BLaER1 treated with 17β-estradiol and CSF1 and Interleukin-3, amounts not matched to agents 10 nM and 100 nM (cell line): ENCODE data around the gene PCDHGB6.
A peak's percentile ranks its signal among the peaks of the same experiment; 100 is the strongest.
"Not testable (repeated sequence)": the region's sequence is repeated elsewhere in the genome, so short reads cannot be mapped to it uniquely, and the experiment has no call there.

Experiments used
- H3K27ac ChIP-seq, 11 experiments: shearing (Covaris generic); formaldehyde crosslinking; 2 replicates each; pipeline ENCODE4 v1.8.1; 2022
- H3K27me3 ChIP-seq, 11 experiments: shearing (Covaris generic); formaldehyde crosslinking; 2 replicates each; pipeline ENCODE4 v1.8.1; 2022
- H3K36me3 ChIP-seq, 11 experiments: shearing (Covaris generic); formaldehyde crosslinking; 2 replicates each; pipeline ENCODE4 v1.8.1; 2022
- H3K4me1 ChIP-seq, 10 experiments: shearing (Covaris generic); formaldehyde crosslinking; 2 replicates each; pipeline ENCODE4 v1.8.1; 2022
- H3K4me2 ChIP-seq, 11 experiments: shearing (Covaris generic); formaldehyde crosslinking; 2 replicates each; pipeline ENCODE4 v1.8.1; 2022
- H3K4me3 ChIP-seq, 10 experiments: shearing (Covaris generic); formaldehyde crosslinking; 2 replicates each; pipeline ENCODE4 v1.8.1; 2022
- H3K9ac ChIP-seq, 11 experiments: shearing (Covaris generic); formaldehyde crosslinking; 2 replicates each; pipeline ENCODE4 v1.8.1; 2022
- H3K9me3 ChIP-seq, 11 experiments: shearing (Covaris generic); formaldehyde crosslinking; replicated peaks in 1 of 11; 2 replicates each; pipeline ENCODE4 v1.8.1; 2022
- H4K20me1 ChIP-seq, 11 experiments: shearing (Covaris generic); formaldehyde crosslinking; 2 replicates each; pipeline ENCODE4 v1.8.1; 2022
- Cebpa-rat ChIP-seq, 11 experiments: shearing (Covaris generic); IDR thresholded peaks; 2 replicates each; pipeline ENCODE4 v1.8.1; 2022

The PCDHGB6 gene

GRCh38 chr5:141399555-141400258, 8.1 kb upstream of the PCDHGB6 start:
- Histone ChIP-seq H3K9ac (no peak overlapping the region), H3K27ac (no peak overlapping the region), H3K27me3 (no peaks in the 10 kb centered on the region), H4K20me1 (no peaks in the 10 kb centered on the region), H3K4me1 (no peaks in the 10 kb centered on the region), H3K36me3 (no peaks in the 10 kb centered on the region), H3K4me2 (no peak overlapping the region), H3K9me3 (peaks cover 47 to 81% (median 59%) of the 10 kb centered on the region in 11 experiments), H3K4me3 (0 out of 20 replicates have a peak overlapping the region, but pooled peaks of 1 of the 10 experiments have one; percentile 7)
- no peak for TF ChIP-seq Cebpa-rat (IDR thresholded peaks at IDR 0.05)

- Histone ChIP-seq H3K9me3 (peaks cover 37 to 66% (median 49%) of the 10 kb centered on the region in 11 experiments), H3K4me2 (no peak within 1 kb of the TSS), H3K9ac (no peak within 1 kb of the TSS), H3K36me3 (no peaks in the 10 kb centered on the region), H3K27ac (no peak within 1 kb of the TSS), H4K20me1 (no peaks in the 10 kb centered on the region), H3K4me3 (no peak within 1 kb of the TSS), H3K4me1 (no peaks in the 10 kb centered on the region), H3K27me3 (no peaks in the 10 kb centered on the region)
- TF ChIP-seq Cebpa-rat (IDR thresholded peaks at IDR 0.05) = no peak
These were observed 5.1 kb upstream of the PCDHGB6 start, which contains the start of gene PCDHGA9 for GRCh38 chr5:141402553-141403243. Gene PCDHGA9 (plus strand): TSS chr5:141402778. CDS start chr5:141402953, 175 bp downstream.

DNA sequence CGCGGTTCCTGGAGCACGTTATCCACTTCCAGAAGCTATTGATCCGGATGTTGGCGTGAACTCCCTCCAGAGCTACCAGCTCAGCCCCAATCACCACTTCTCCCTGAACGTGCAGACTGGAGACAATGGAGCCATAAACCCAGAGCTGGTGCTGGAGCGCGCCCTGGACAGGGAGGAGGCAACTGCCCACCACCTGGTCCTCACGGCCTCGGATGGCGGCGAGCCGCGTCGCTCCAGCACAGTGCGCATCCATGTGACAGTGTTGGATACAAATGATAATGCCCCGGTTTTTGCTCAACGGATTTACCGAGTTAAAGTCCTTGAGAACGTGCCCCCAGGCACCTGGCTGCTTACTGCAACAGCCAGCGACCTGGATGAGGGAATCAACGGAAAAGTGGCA, 4.4 kb upstream of the PCDHGB6 start:
- H3K36me3 ChIP-seq = no peaks in the 10 kb centered on the region
- H3K4me3 ChIP-seq = no peak overlapping the region
- H3K9me3 ChIP-seq = peaks cover 40 to 66% (median 53%) of the 10 kb centered on the region in 11 experiments
- no peak overlapping the region for H3K27ac ChIP-seq
- no peaks in the 10 kb centered on the region for H4K20me1 ChIP-seq
- H3K4me2 ChIP-seq = no peak overlapping the region
- no peak for TF ChIP-seq Cebpa-rat (IDR thresholded peaks at IDR 0.05)
- H3K9ac ChIP-seq = no peak overlapping the region
- H3K27me3 ChIP-seq = no peaks in the 10 kb centered on the region
- no peaks in the 10 kb centered on the region for H3K4me1 ChIP-seq

DNA sequence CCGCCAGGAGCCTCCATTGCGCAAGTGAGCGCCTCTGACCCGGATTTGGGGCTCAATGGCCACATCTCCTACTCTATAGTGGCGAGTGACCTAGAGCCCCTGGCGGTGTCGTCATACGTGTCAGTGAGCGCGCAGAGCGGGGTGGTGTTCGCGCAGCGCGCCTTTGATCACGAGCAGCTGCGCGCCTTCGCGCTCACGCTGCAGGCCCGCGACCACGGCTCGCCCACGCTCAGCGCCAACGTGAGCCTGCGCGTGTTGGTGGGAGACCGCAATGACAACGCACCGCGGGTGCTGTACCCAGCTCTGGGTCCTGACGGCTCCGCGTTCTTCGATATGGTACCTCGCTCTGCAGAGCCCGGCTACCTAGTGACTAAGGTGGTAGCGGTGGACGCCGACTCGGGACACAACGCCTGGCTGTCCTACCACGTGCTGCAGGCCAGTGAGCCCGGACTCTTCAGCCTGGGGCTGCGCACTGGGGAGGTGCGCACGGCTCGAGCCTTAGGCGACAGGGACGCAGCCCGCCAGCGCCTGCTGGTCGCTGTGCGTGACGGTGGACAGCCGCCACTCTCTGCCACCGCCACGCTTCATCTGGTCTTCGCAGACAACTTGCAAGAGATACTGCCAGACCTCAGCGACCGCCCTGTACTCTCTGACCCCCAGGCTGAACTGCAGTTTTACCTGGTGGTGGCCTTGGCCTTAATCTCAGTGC, 1.9 kb downstream of the PCDHGB6 start:
- Histone ChIP-seq H3K4me2 (no peak overlapping the region), H3K9ac (no peak overlapping the region), H3K27me3 (peaks cover 13 to 19% (median 17%) of the 10 kb centered on the region in 11 experiments), H3K27ac (no peak overlapping the region), H4K20me1 (no peaks in the 10 kb centered on the region), H3K9me3 (peaks cover 38 to 57% (median 46%) of the 10 kb centered on the region in 11 experiments), H3K4me1 (peaks cover 0 to 6% (median 4%) of the 10 kb centered on the region in 10 experiments; a peak in 6 of 20 replicates), H3K4me3 (peak overlapping the region in 1 of 10 experiments; percentile 19; a peak in 1 of 20 replicates), H3K36me3 (peaks cover 0 to 8% (median 0%) of the 10 kb centered on the region in 11 experiments; a peak in 1 of 22 replicates)
- TF ChIP-seq Cebpa-rat (IDR thresholded peaks at IDR 0.05) = no peak

DNA sequence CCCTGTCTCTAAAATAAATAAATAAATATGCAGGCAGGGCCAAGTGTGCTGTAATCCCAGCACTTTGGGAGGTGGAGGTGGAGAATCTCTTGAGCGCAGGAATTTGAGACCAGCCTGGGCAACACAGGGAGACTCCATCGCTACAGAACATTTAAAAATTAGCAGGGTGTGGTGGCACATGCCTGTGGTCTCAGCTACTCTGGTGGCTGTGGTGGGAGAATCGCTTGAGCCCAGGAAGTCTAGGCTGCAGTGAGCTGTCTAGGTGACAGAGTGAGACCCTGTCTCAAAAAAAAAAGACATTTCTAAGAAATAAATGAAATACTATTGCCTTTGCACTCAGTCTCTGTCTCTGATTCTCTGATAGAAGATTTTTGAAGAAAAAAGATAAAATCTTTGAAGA, 3.8 kb downstream of the PCDHGB6 start:
- H3K4me1 ChIP-seq = peaks cover 0 to 21% (median 10%) of the 10 kb centered on the region in 10 experiments; a peak in 14 of 20 replicates

DNA sequence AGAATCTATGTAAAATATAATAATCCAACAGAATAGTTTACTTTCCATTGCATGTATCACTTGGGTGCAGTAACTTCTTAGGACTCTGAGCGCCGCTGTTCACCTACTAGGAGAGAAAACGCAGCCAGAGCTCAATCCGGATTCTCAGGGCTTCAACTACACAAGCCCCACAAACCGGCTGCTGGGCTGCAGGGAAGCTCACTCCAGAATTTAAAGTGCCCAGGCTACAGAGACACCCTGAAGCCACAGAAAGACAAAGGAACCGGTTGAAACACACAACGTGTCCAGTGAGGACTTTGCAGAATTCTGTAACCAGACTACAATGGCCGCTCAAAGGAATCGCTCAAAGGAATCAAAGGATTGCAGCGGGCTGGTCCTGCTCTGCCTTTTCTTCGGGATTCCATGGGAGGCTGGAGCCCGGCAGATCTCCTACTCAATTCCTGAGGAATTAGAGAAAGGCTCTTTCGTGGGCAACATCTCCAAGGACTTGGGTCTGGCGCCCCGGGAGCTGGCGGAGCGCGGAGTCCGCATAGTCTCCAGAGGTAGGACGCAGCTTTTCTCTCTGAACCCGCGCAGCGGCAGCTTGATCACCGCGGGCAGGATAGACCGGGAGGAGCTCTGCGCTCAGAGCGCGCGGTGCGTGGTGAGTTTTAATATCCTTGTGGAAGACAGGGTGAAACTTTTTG, 5.2 kb downstream of the PCDHGB6 start, which contains the start of gene PCDHGA10:
Gene PCDHGA10 (plus strand): TSS at position 134 of the 686 bp plus-strand sequence. CDS start 189 bp downstream, at position 323.
- peaks cover 16 to 38% (median 24%) of the 10 kb centered on the region in 11 experiments for H3K27me3 ChIP-seq
- H3K4me2 ChIP-seq = peak within 1 kb of the TSS; percentile 62 to 85 (median 76)
- peaks cover 46 to 57% (median 49%) of the 10 kb centered on the region in 11 experiments for H3K9me3 ChIP-seq
- no peaks in the 10 kb centered on the region for H4K20me1 ChIP-seq
- H3K27ac ChIP-seq = no peak within 1 kb of the TSS
- no peak for TF ChIP-seq Cebpa-rat (IDR thresholded peaks at IDR 0.05)
- H3K36me3 ChIP-seq = peaks cover 0 to 8% (median 0%) of the 10 kb centered on the region in 11 experiments; a peak in 1 of 22 replicates
- H3K4me1 ChIP-seq = peaks cover 0 to 21% (median 10%) of the 10 kb centered on the region in 10 experiments; a peak in 14 of 20 replicates
- H3K9ac ChIP-seq = peak within 1 kb of the TSS; percentile 41 to 72 (median 59); a peak in 20 of 22 replicates
- H3K4me3 ChIP-seq = peak within 1 kb of the TSS; percentile 53 to 69 (median 60)

More for the DNA sequence above, 3.8 kb downstream of the PCDHGB6 start:
- TF ChIP-seq Cebpa-rat (IDR thresholded peaks at IDR 0.05) = no peak
- Histone ChIP-seq H4K20me1 (no peaks in the 10 kb centered on the region), H3K9ac (no peak overlapping the region), H3K27ac (no peak overlapping the region), H3K4me2 (no peak overlapping the region), H3K4me3 (no peak overlapping the region), H3K27me3 (peaks cover 16 to 33% (median 23%) of the 10 kb centered on the region in 11 experiments), H3K9me3 (peaks cover 41 to 56% (median 49%) of the 10 kb centered on the region in 11 experiments), H3K36me3 (peaks cover 0 to 8% (median 0%) of the 10 kb centered on the region in 11 experiments; a peak in 1 of 22 replicates)

DNA sequence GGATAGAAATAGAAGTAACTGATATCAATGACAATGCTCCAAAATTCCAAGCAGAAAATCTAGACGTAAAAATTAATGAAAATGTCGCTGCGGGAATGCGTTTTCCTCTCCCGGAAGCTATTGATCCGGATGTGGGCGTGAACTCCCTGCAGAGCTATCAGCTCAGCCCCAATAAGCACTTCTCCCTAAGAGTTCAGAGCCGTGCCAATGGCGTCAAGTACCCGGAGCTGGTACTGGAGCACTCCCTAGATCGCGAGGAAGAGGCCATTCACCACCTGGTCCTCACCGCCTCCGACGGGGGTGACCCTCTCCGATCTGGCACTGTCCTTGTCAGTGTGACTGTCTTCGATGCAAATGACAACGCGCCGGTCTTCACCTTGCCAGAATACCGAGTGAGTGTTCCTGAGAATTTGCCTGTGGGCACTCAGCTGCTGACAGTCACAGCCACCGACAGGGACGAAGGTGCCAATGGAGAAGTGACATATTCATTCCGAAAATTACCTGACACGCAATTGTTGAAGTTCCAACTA, 5.8 kb downstream of the PCDHGB6 start:
- no peak for TF ChIP-seq Cebpa-rat (IDR thresholded peaks at IDR 0.05)
- H3K4me3 ChIP-seq = peak overlapping the region; percentile 53 to 69 (median 60)
- peaks cover 0 to 21% (median 10%) of the 10 kb centered on the region in 10 experiments; a peak in 14 of 20 replicates for H3K4me1 ChIP-seq
- peaks cover 16 to 41% (median 24%) of the 10 kb centered on the region in 11 experiments for H3K27me3 ChIP-seq
- H3K9ac ChIP-seq = peak overlapping the region in 10 of 11 experiments; percentile 49 to 72 (median 63); a peak in 12 of 22 replicates
- peaks cover 0 to 10% (median 0%) of the 10 kb centered on the region in 11 experiments; a peak in 4 of 22 replicates for H3K36me3 ChIP-seq
- no peak overlapping the region for H3K27ac ChIP-seq
- peaks cover 46 to 57% (median 49%) of the 10 kb centered on the region in 11 experiments for H3K9me3 ChIP-seq
- no peaks in the 10 kb centered on the region for H4K20me1 ChIP-seq
- peak overlapping the region; percentile 62 to 85 (median 76) for H3K4me2 ChIP-seq

- peak overlapping the region in 6 of 10 experiments; percentile 9 to 41 (median 24); a peak in 2 of 20 replicates for H3K4me3 ChIP-seq
- H3K9ac ChIP-seq, H3K27ac ChIP-seq, H4K20me1 ChIP-seq: not testable (repeated sequence)
- peaks cover 0 to 21% (median 10%) of the 10 kb centered on the region in 10 experiments; a peak in 14 of 20 replicates for H3K4me1 ChIP-seq
- H3K4me2 ChIP-seq = peak overlapping the region; percentile 54 to 85 (median 71); a peak in 21 of 22 replicates
- H3K9me3 ChIP-seq = peaks cover 46 to 57% (median 49%) of the 10 kb centered on the region in 11 experiments
- H3K27me3 ChIP-seq = peaks cover 16 to 46% (median 29%) of the 10 kb centered on the region in 11 experiments
- peaks cover 0 to 21% (median 10%) of the 10 kb centered on the region in 11 experiments; a peak in 11 of 22 replicates for H3K36me3 ChIP-seq
These were observed 6.9 kb downstream of the PCDHGB6 start for GRCh38 chr5:141414548-141415274.

- not testable (repeated sequence) for H4K20me1 ChIP-seq, H3K27ac ChIP-seq, H3K9ac ChIP-seq
- Histone ChIP-seq H3K4me3 (peak overlapping the region in 8 of 10 experiments; percentile 9 to 45 (median 28); a peak in 4 of 20 replicates), H3K27me3 (peaks cover 16 to 49% (median 32%) of the 10 kb centered on the region in 11 experiments), H3K4me1 (peaks cover 0 to 21% (median 10%) of the 10 kb centered on the region in 10 experiments; a peak in 14 of 20 replicates), H3K4me2 (peak overlapping the region; percentile 54 to 75 (median 70)), H3K36me3 (peaks cover 0 to 20% (median 13%) of the 10 kb centered on the region in 11 experiments; a peak in 11 of 22 replicates), H3K9me3 (peaks cover 46 to 57% (median 49%) of the 10 kb centered on the region in 11 experiments)
These were observed 7.4 kb downstream of the PCDHGB6 start for GRCh38 chr5:141415275-141415618.

DNA sequence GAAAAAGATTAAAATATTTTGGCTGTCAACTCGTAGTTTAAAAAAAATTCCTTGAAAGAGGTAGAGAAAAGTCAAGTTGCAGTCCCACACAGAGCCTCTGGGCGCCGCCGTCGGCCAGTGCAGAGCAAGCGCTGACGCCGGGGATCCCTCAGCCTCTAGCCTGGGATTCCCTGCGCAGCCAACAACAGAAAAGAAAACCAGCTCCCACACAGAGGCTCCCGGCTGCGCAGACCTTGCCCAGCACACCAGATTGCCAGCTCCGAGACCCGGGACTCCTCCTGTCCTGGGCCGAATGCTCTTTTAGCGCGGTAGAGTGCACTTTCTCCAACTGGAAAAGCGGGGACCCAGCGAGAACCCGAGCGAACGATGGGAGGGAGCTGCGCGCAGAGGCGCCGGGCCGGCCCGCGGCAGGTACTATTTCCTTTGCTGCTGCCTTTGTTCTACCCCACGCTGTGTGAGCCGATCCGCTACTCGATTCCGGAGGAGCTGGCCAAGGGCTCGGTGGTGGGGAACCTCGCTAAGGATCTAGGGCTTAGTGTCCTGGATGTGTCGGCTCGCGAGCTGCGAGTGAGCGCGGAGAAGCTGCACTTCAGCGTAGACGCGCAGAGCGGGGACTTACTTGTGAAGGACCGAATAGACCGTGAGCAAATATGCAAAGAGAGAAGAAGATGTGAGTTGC, 9.8 kb downstream of the PCDHGB6 start, which contains the start of gene PCDHGB7:
Gene PCDHGB7 (plus strand): TSS at position 184 of the 679 bp plus-strand sequence. CDS start 183 bp downstream, at position 367.
- H3K36me3 ChIP-seq = peaks cover 0 to 39% (median 27%) of the 10 kb centered on the region in 11 experiments; a peak in 14 of 22 replicates
- not testable (repeated sequence) for H4K20me1 ChIP-seq, H3K9ac ChIP-seq, H3K27ac ChIP-seq
- H3K27me3 ChIP-seq = peaks cover 24 to 68% (median 53%) of the 10 kb centered on the region in 11 experiments
- H3K4me2 ChIP-seq = peak within 1 kb of the TSS in 9 of 11 experiments; percentile 9 to 47 (median 26); a peak in 7 of 22 replicates
- peaks cover 0 to 21% (median 10%) of the 10 kb centered on the region in 10 experiments; a peak in 14 of 20 replicates for H3K4me1 ChIP-seq
- H3K9me3 ChIP-seq = peaks cover 67 to 80% (median 71%) of the 10 kb centered on the region in 11 experiments
- peak within 1 kb of the TSS; percentile 37 to 60 (median 44); a peak in 17 of 20 replicates for H3K4me3 ChIP-seq
